SK-N-SH (cell line): Measurements from ENCODE around the gene KHNYN. TPM values are rescaled to one million over a fixed set of nuclear protein-coding genes. Genes with fewer than 3 reads are reported as not detected.

Experiments used
- CTCF ChIA-PET: fragments of 300-600, 350-600 bp; formaldehyde crosslinking; extraction: SDS; loops from one replicate; lab custom pipeline; 2021; lab: Yijun Ruan, JAX
- POLR2A ChIA-PET: fragments of 350-600 bp; sonication (Branson Sonifier 250); formaldehyde crosslinking; extraction: SDS; loops from one replicate; lab custom pipeline; 2020; ENCODE audit warnings: antibody characterized with exemption, inconsistent platforms; lab: Yijun Ruan, JAX
- DNase-seq: peaks from one replicate; pipeline ENCODE4 v3.0.0; 2012
- H2AFZ ChIP-seq: fragments of 200-600 bp; sonication (generic); 2 replicates; pipeline ENCODE4 v1.8.1; 2016; ENCODE audit warnings: antibody characterized with exemption, mild to moderate bottlenecking, low read depth
- H3F3A ChIP-seq: fragments of 200-600 bp; sonication (generic); replicated peaks from 2 replicates; pipeline ENCODE3; 2016; ENCODE audit warnings: antibody characterized with exemption, mild to moderate bottlenecking; ENCODE audit not compliant: insufficient read depth
- H3K27ac ChIP-seq, 2 experiments: fragments of 200-500 bp in 1 of 2; fragments of 200-600 bp in 1 of 2; sonication (Bioruptor generic) in 1 of 2; sonication (generic), shearing (Covaris generic) in 1 of 2; 2 replicates each; pipeline versions ENCODE4 v1.5.1 to v1.6.1; 2014 to 2016; ENCODE audit warnings: low read depth in 2 of 2, inconsistent platforms in 1 of 2, low read length in 1 of 2, mild to moderate bottlenecking in 1 of 2, mixed read lengths in 1 of 2
- H3K27me3 ChIP-seq: fragments of 200-600 bp; sonication (generic), shearing (Covaris generic); 2 replicates; pipeline ENCODE4 v1.6.1; 2016; ENCODE audit warnings: mixed run types; ENCODE audit not compliant: insufficient read depth
- H3K36me3 ChIP-seq, 2 experiments: fragments of 200-500 bp in 1 of 2; fragments of 200-600 bp in 1 of 2; sonication (Bioruptor generic) in 1 of 2; sonication (generic) in 1 of 2; replicated peaks in 1 of 2; 2 replicates each; pipeline versions ENCODE3 to v1.5.1; 2014 to 2016; ENCODE audit warnings: low read length in 1 of 2, mild to moderate bottlenecking in 1 of 2; ENCODE audit not compliant: insufficient read depth in 2 of 2, control insufficient read depth in 1 of 2
- H3K4me1 ChIP-seq, 2 experiments: fragments of 200-500 bp in 1 of 2; fragments of 200-600 bp in 1 of 2; sonication (Bioruptor generic) in 1 of 2; sonication (generic), shearing (Covaris generic) in 1 of 2; 2 replicates each; pipeline versions ENCODE4 v1.5.1 to v1.6.1; 2014 to 2016; ENCODE audit warnings: low read depth in 1 of 2, low read length in 1 of 2, mixed run types in 1 of 2; ENCODE audit not compliant: insufficient read depth in 2 of 2, control insufficient read depth in 1 of 2
- H3K4me2 ChIP-seq: fragments of 200-600 bp; sonication (generic), shearing (Covaris generic); 2 replicates; pipeline ENCODE4 v1.6.1; 2017; ENCODE audit warnings: mixed run types
- H3K4me3 ChIP-seq, 2 experiments: fragments of 200-500 bp in 1 of 2; fragments of 200-600 bp in 1 of 2; sonication (Bioruptor generic) in 1 of 2; sonication (generic), shearing (Covaris generic) in 1 of 2; 2 replicates each; pipeline versions ENCODE4 v1.5.1 to v1.8.1; 2014 to 2016; ENCODE audit warnings: low read depth in 2 of 2, inconsistent platforms in 1 of 2, low read length in 1 of 2, mild to moderate bottlenecking in 1 of 2, mixed read lengths in 1 of 2, moderate library complexity in 1 of 2
- H3K79me2 ChIP-seq: fragments of 200-600 bp; sonication (generic); 2 replicates; pipeline ENCODE4 v1.8.1; 2017; ENCODE audit warnings: mild to moderate bottlenecking; ENCODE audit not compliant: insufficient read depth
- H3K9ac ChIP-seq: fragments of 200-600 bp; sonication (generic); 2 replicates; pipeline ENCODE4 v1.6.1; 2017; ENCODE audit warnings: mixed run types
- H3K9me2 ChIP-seq: fragments of 200-600 bp; sonication (generic); 2 replicates; pipeline ENCODE4 v1.6.1; 2017; ENCODE audit warnings: mixed run types
- H3K9me3 ChIP-seq: fragments of 200-600 bp; sonication (generic); 2 replicates; pipeline ENCODE4 v1.6.1; 2017; ENCODE audit warnings: mixed run types, mild to moderate bottlenecking, moderate library complexity
- H4K20me1 ChIP-seq: fragments of 200-600 bp; sonication (generic); 2 replicates; pipeline ENCODE4 v1.6.1; 2017; ENCODE audit warnings: mild to moderate bottlenecking, mixed run types; ENCODE audit not compliant: insufficient read depth
- ELF1 ChIP-seq: IDR thresholded peaks from 2 replicates; pipeline ENCODE4 v1.4.0; 2012
- EP300 ChIP-seq, 2 experiments: IDR thresholded peaks; 2 replicates each; pipeline versions ENCODE4 v1.4.0 to v1.6.1; 2012; ENCODE audit warnings: borderline replicate concordance in 1 of 2, low read depth in 1 of 2, low read length in 1 of 2
- EZH2phosphoT487 ChIP-seq: fragments of 200-600 bp; sonication (generic); IDR thresholded peaks from 2 replicates; pipeline ENCODE4 v1.6.1; 2017; ENCODE audit warnings: low read depth, mixed run types, mild to moderate bottlenecking, antibody characterized with exemption, moderate library complexity, borderline replicate concordance
- GATA2 ChIP-seq: sonication (generic); formaldehyde crosslinking; IDR thresholded peaks from 2 replicates; pipeline ENCODE4 v1.5.0; 2020; ENCODE audit warnings: mild to moderate bottlenecking, missing genetic modification reagents
- MEF2A ChIP-seq: IDR thresholded peaks from 2 replicates; pipeline ENCODE4 v1.4.0; 2012; ENCODE audit warnings: low read depth, borderline replicate concordance
- NFIC ChIP-seq: IDR thresholded peaks from 2 replicates; pipeline ENCODE4 v1.4.0; 2012; ENCODE audit warnings: borderline replicate concordance
- POLR2AphosphoS5 ChIP-seq: IDR thresholded peaks from 2 replicates; pipeline ENCODE4 v1.6.1; 2012; ENCODE audit warnings: low read depth, low read length
- RFX5 ChIP-seq: IDR thresholded peaks from 2 replicates; pipeline ENCODE4 v1.6.1; 2012; ENCODE audit warnings: mild to moderate bottlenecking, improper control_type of control experiment, low read length
- SIN3A ChIP-seq: IDR thresholded peaks from 2 replicates; pipeline ENCODE4 v1.6.1; 2012; ENCODE audit warnings: low read depth, mild to moderate bottlenecking, low read length, moderate library complexity, borderline replicate concordance
- TAF1 ChIP-seq: IDR thresholded peaks from 2 replicates; pipeline ENCODE4 v1.6.1; 2012; ENCODE audit warnings: low read depth, mild to moderate bottlenecking, low read length, moderate library complexity, borderline replicate concordance
- TCF12 ChIP-seq: IDR thresholded peaks from 2 replicates; pipeline ENCODE4 v1.4.0; 2012
- TEAD4 ChIP-seq: IDR thresholded peaks from 2 replicates; pipeline ENCODE4 v1.4.0; 2012; ENCODE audit warnings: mild to moderate bottlenecking, borderline replicate concordance; ENCODE audit not compliant: insufficient read depth
- USF1 ChIP-seq: IDR thresholded peaks from 2 replicates; pipeline ENCODE4 v1.4.0; 2012; ENCODE audit warnings: low read depth, borderline replicate concordance
- WGBS: methylation state at CpG from one replicate; pipeline ENCODE4 v1.1.6; 2017; ENCODE audit warnings: low lambda C conversion rate; 5-methylcytosine and 5-hydroxymethylcytosine counted together
- polyA plus RNA-seq, 3 experiments: library from polyadenylated mRNA; depleted of rRNA; stranded (reverse); fragments of >200 nt; gene quantifications; 2 replicates each; pipeline ENCODE4 v1.2.3, GENCODE V29; 2012
- TF ChIP-seq, protein P1 (sequence below): fragments of 150-350 bp; IDR thresholded peaks from 2 replicates; pipeline ENCODE4 v1.6.1; 2017; ENCODE audit warnings: antibody characterized with exemption, low read length, low read depth, borderline replicate concordance
- TF ChIP-seq, protein P2 (sequence below): IDR thresholded peaks from 2 replicates; pipeline ENCODE4 v1.4.0; 2012; ENCODE audit warnings: low read depth
- TF ChIP-seq, protein P3 (sequence below): fragments of 150-350 bp; IDR thresholded peaks from 2 replicates; pipeline ENCODE4 v1.6.1; 2016; ENCODE audit warnings: mild to moderate bottlenecking, low read depth, low read length

The KHNYN gene
- polyA plus RNA-seq, 1 of the 3 experiments (the other 2 are of a cell fraction), result 18.3 TPM

DNA sequence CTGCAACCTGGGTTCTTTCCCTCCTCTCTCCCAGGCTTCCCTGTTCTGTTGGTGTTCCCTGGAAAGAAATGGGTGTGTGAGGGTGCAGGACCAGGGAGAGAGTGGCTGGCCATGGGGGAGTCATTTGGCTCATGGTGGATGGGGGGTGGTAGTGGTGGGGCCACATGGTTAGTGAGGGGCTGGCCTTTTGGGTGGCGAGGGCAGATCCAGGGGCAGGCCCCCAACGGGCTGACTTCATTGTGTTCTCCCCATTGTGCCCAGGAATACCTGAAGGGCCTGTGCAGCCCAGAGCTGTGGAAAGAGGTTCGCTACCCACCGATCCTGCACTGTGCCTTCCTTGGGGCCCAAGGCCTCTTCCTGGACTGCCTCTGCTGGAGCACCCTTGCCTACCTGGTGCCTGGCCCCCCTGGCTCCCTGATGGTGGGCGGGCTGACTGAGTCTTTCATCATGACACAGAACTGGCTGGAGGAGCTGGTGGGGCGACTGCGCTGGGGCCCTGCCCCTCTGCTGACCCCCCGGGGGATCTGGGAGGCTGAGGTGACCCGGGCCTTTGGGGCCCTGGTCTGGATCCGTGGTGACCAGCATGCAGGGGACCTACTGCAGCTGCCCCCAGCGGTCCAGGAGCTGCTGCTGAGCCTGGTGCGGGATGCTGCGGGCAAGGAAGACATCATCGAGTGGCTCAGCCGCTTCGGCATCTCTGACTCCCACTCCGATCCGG lies 22.0 kb upstream of the KHNYN start:
- no peak overlapping the region for H3K9ac ChIP-seq
- TF ChIP-seq TEAD4, result no peak
- no peak for TF ChIP-seq SIN3A
- no peak for TF ChIP-seq MEF2A
- TF ChIP-seq, protein P1, sequence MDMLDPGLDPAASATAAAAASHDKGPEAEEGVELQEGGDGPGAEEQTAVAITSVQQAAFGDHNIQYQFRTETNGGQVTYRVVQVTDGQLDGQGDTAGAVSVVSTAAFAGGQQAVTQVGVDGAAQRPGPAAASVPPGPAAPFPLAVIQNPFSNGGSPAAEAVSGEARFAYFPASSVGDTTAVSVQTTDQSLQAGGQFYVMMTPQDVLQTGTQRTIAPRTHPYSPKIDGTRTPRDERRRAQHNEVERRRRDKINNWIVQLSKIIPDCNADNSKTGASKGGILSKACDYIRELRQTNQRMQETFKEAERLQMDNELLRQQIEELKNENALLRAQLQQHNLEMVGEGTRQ, result no peak
- no peak for TF ChIP-seq POLR2AphosphoS5
- no peak for TF ChIP-seq TAF1
- no peak for TF ChIP-seq TCF12
- no peak for TF ChIP-seq ELF1
- TF ChIP-seq, protein P2, sequence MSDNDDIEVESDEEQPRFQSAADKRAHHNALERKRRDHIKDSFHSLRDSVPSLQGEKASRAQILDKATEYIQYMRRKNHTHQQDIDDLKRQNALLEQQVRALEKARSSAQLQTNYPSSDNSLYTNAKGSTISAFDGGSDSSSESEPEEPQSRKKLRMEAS, result no peak
- TF ChIP-seq NFIC, result no peak
- no peak for TF ChIP-seq EZH2phosphoT487
- TF ChIP-seq, protein P3, sequence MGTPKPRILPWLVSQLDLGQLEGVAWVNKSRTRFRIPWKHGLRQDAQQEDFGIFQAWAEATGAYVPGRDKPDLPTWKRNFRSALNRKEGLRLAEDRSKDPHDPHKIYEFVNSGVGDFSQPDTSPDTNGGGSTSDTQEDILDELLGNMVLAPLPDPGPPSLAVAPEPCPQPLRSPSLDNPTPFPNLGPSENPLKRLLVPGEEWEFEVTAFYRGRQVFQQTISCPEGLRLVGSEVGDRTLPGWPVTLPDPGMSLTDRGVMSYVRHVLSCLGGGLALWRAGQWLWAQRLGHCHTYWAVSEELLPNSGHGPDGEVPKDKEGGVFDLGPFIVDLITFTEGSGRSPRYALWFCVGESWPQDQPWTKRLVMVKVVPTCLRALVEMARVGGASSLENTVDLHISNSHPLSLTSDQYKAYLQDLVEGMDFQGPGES, result no peak
- TF ChIP-seq USF1, result no peak
- TF ChIP-seq EP300 (IDR thresholded peaks at IDR 0.05; ENCODE audit: borderline replicate concordance in 1 of 2, low read depth in 1 of 2, low read length in 1 of 2), result no peak
- TF ChIP-seq RFX5, result no peak
- no peak for TF ChIP-seq GATA2 (CRISPR knock-in tag)
- peaks cover 7% of the 10 kb centered on the region for H3F3A ChIP-seq
- CTCF ChIA-PET, result interaction anchor here (1.2 to 5.8 kb wide), 6 partner anchors 20 to 75 kb away, joined by 3 to 38 read pairs (median 26); partner anchors contain the start of genes CBLN3 and KHNYN
- no peak overlapping the region for H2AFZ ChIP-seq
- H3K4me2 ChIP-seq, result no peak overlapping the region
- no peaks in the 10 kb centered on the region for H3K27me3 ChIP-seq
- H4K20me1 ChIP-seq, result no peaks in the 10 kb centered on the region
- H3K79me2 ChIP-seq, result no peaks in the 10 kb centered on the region
- H3K9me2 ChIP-seq, result no peaks in the 10 kb centered on the region
- no peak overlapping the region for H3K4me3 ChIP-seq
- POLR2A ChIA-PET, result interaction anchor here (1.7 kb wide), 1 partner anchor 23 kb away, joined by 3 read pairs; no protein-coding TSS in a partner anchor
- 55% methylated on average over 2 of the region's 18 CpGs for WGBS
- no peaks in the 10 kb centered on the region; a peak in 1 of 4 replicates for H3K4me1 ChIP-seq
- peaks cover 0 to 4% of the 10 kb centered on the region in 2 experiments for H3K36me3 ChIP-seq
- DNase-seq, result no peak
- H3K9me3 ChIP-seq, result no peaks in the 10 kb centered on the region
- H3K27ac ChIP-seq, result no peak overlapping the region
